GM18873 (cell line): Measurements from ENCODE around the gene PRX.
A peak's percentile ranks its signal among the peaks of the same experiment; 100 is the strongest.
"Not testable (repeated sequence)": the region's sequence is repeated elsewhere in the genome, so short reads cannot be mapped to it uniquely, and the experiment has no call there.

ENCODE experiments used
- ATAC-seq: cut with Tn5 transposase; IDR thresholded peaks from one replicate; pipeline ENCODE4 v1.9.1; 2021; ENCODE audit warnings: mild to moderate bottlenecking, moderate library complexity, moderate number of reproducible peaks; ENCODE audit not compliant: unreplicated experiment, low FRiP score

The PRX gene

GRCh38 chr19:40413291-40413845 lies at the start of gene PRX:
Gene PRX, minus strand, starts transcription at chr19:40413378. Its CDS starts 5,446 bp downstream, at chr19:40407932.
- ATAC-seq, result no peak

- no peak for ATAC-seq
These were observed 48.6 kb upstream of the PRX start for GRCh38 chr19:40461669-40462221.

GRCh38 chr19:40460185-40460584 lies 47.0 kb upstream of the PRX start:
- no peak for ATAC-seq

- no peak for ATAC-seq
These were observed 45.4 kb upstream of the PRX start for GRCh38 chr19:40458597-40458974.

DNA sequence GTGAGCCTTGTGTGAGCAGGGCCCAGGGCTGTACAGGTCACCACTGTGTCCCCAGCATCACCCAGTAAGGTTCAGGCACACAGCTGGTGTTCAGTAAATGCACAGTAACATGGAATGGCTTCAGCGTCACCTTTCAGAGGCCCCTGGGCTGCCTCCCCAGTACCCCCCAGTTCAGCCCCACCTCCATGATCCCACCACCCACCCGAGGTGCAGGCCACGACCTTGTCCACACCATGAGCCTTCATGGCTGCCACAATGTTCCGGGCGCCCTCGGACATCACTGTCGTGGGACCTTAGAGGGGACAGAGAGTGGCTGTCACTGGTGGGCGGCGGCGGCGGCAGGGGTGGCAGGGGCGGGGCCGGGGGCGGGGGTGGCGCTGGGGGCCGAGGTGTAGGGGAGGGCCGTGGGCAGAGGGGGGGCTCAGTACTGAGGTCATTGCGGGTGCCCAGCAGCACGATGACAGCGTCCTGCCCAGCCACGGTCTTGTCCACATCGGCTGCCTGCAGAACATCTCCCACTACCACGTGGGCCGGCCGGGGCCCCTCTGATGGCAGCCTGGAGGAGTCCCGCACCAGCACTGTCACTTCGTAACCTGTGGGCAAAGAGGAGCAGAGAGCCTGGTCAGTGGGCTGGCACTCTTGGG lies 44.9 kb upstream of the PRX start:
- ATAC-seq, result no peak

- no peak for ATAC-seq
These were observed 43.9 kb upstream of the PRX start for GRCh38 chr19:40457048-40457447.

DNA sequence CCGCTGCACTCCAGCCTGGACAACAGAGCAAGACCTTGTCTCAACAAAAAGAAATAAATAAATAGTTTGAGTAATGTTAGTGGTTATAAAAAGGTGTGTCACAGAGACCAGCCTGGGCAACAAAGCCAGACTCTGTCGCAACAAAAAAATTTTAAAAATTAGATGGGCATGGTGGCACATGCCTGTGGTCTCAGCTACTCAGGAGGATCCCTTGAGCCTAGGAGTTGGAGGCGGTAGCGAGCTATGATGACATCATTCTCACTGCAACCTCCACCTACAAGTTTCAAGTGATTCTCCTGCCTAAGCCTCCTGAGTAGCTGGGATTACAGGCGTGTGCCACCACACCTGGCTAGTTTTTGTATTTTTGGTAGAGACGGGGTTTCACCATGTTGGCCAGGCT lies 40.8 kb upstream of the PRX start:
- not testable (repeated sequence) for ATAC-seq

- ATAC-seq, result no peak
These were observed 40.1 kb upstream of the PRX start for GRCh38 chr19:40453151-40453735.

DNA sequence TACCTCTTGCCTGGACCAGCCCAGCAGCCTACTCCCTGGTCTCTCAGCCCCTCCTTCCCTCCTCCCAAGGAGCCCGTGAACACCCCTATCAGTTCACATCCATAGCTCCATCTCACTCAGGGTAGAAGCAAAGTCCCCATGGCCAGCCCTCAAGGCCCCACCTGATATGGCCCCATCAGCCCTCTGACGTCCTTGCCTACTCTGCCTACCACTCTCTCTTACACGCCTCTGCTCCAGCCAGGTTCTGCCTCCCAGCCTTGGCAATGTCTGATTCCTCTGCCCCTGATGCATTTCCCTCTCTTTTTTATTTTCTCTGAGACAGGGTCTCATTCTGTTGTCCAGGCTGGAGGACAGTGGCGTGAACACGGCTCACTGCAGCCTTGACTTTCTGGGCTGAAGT lies 38.8 kb upstream of the PRX start:
- no peak for ATAC-seq

DNA sequence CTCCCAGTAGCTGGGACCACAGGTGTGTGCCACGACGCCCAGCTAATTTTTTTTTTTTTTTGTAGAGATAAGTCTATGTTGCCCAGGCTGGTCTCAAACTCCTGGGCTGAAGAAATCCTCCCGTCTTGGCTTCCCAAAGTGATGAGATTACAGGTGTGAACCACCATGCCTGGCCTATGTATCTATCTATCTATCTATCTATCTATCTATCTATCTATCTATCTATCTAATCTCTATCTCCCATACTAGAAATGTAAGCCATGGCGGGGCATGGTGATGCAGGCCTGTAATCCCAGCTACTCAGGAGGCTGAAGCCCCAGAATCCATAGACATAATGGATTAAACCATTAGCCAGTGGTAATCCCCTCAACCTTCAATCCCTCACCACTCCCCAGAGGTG lies 37.5 kb upstream of the PRX start:
- no peak for ATAC-seq

DNA sequence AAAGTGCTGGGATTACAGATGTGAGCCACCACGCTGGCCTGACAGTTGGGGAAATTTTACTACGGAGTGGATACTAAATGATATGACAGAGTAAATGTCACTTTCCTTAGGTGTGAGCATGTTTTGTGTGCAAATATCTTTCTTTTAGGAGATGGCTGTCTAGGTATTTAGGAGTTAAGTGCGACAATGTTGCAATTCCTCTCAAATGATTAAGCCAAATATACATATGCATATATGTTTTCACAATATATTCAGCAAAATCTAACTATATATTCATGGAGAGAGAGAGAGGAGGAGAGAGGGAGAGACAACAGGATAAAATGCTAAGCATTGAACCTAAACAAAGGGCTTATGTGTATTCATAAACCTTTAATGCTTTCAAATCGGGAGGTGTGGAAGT lies 36.3 kb upstream of the PRX start:
- no peak for ATAC-seq

DNA sequence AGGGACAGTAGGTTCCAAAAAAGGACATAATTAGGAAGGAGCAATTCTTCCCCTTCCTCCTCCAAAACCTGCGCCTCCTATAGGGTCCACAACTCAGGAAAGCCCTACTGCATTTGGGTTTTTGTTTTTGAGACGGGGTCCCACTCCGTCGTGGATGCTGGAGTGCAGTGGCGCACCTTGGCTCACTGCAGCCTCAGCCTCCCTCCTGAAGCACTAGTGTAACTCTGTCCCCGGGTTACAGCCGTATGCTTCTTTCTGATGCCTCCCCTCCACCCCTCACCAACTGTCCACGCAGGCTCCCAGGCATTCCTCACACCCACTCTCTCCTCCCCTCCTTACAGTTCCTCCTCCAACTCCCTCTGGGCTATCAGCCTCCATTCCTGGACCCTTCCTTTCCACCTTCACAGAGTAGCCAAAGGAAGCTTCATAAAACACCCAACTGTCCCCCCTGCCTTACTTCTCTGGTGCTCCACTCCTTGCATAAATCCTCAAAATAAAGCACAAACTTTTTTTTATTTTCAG lies 33.1 kb upstream of the PRX start:
- ATAC-seq, result no peak

DNA sequence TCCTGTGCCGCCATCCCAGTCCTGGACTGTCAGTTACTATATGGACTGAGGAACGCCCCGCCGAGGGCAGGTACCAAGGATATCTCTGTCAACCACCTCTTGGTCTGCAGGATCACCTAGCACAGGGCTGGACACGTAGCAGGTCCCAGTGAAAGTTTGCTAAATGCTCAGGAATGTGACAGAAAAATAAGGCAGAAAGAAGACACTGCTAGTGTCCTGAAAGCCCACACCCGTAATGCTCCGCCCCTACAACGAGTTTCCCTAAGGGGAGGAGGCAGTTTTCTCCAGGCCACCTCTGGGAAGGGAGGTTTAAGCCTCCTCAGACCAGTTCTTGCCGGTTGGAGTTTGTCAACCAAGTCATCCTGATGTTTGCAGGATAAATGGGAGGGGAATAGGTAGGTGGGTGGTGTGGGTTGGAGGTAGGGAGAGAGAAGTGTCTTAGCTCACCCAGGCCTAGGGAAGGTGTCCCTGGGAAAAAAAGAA lies 32.6 kb upstream of the PRX start:
- ATAC-seq, result no peak

- no peak for ATAC-seq
These were observed 31.7 kb upstream of the PRX start for GRCh38 chr19:40444825-40445312.

- ATAC-seq, result peak; percentile 57
These were observed 31.0 kb upstream of the PRX start, which contains the start of gene SERTAD3 for GRCh38 chr19:40444000-40444824. Gene SERTAD3, minus strand, starts transcription at chr19:40444335. Its CDS starts 2,255 bp downstream, at chr19:40442080.

GRCh38 chr19:40443131-40443999 lies 30.2 kb upstream of the PRX start:
- ATAC-seq, result peak; percentile 66

GRCh38 chr19:40442328-40443130 lies 29.4 kb upstream of the PRX start:
- ATAC-seq, result no peak

- no peak for ATAC-seq
These were observed 28.6 kb upstream of the PRX start for GRCh38 chr19:40441719-40442253.
